CD14-positive monocyte (primary cell): ENCODE measurements around the gene IP6K2. TPM values are rescaled to one million over a fixed set of nuclear protein-coding genes. Genes with fewer than 3 reads are reported as not detected.

Experiments
- DNase-seq, 3 donors: peaks; one replicate each; pipeline ENCODE4 v3.0.0-alpha.2; 2011 to 2022
- H2AFZ ChIP-seq: 2 replicates; pipeline ENCODE4 v1.6.0; 2012; ENCODE audit warnings: mild to moderate bottlenecking, low read depth, low read length, inconsistent platforms; ENCODE audit not compliant: insufficient read depth, poor library complexity, severe bottlenecking
- H3K27ac ChIP-seq, 2 donors: 1 replicate in 1 of 2; 2 replicates in 1 of 2; pipeline ENCODE4 v1.5.1; 2012 to 2013; ENCODE audit warnings: low read length in 2 of 2, control low read depth in 1 of 2, inconsistent platforms in 1 of 2, low read depth in 1 of 2, mild to moderate bottlenecking in 1 of 2
- H3K27me3 ChIP-seq, 2 donors: one replicate each; pipeline versions ENCODE4 v1.6.0 to v1.6.1; 2011 to 2013; ENCODE audit warnings: low read length in 2 of 2; ENCODE audit not compliant: control insufficient read depth in 2 of 2, insufficient read depth in 2 of 2
- H3K36me3 ChIP-seq, 2 donors: replicated peaks in 1 of 2; 1 replicate in 1 of 2; 2 replicates in 1 of 2; pipeline versions ENCODE4 v1.5.1 to v1.6.1; 2012 to 2013; ENCODE audit warnings: low read length in 2 of 2, control low read depth in 1 of 2, inconsistent platforms in 1 of 2, mild to moderate bottlenecking in 1 of 2; ENCODE audit not compliant: insufficient read depth in 2 of 2, control insufficient read depth in 1 of 2
- H3K4me1 ChIP-seq, 2 donors: 1 replicate in 1 of 2; 2 replicates in 1 of 2; pipeline versions ENCODE4 v1.5.1 to v1.6.1; 2012 to 2013; ENCODE audit warnings: low read length in 2 of 2, control low read depth in 1 of 2, inconsistent platforms in 1 of 2, mild to moderate bottlenecking in 1 of 2, moderate library complexity in 1 of 2; ENCODE audit not compliant: insufficient read depth in 2 of 2, control insufficient read depth in 1 of 2
- H3K4me2 ChIP-seq: replicated peaks from 2 replicates; pipeline ENCODE3; 2012; ENCODE audit warnings: low read length, moderate library complexity, mild to moderate bottlenecking; ENCODE audit not compliant: poor library complexity, severe bottlenecking; ENCODE audit errors: extremely low read depth
- H3K4me3 ChIP-seq, 3 experiments: fragments of 200-600 bp in 1 of 3; sonication (generic) in 1 of 3; replicated peaks in 1 of 3; 1 replicate in 2 of 3; 2 replicates in 1 of 3; pipeline ENCODE4 v1.5.1; 2011 to 2013; ENCODE audit warnings: low read length in 3 of 3, mild to moderate bottlenecking in 3 of 3, control low read depth in 2 of 3, low read depth in 2 of 3, inconsistent platforms in 1 of 3, moderate library complexity in 1 of 3
- H3K79me2 ChIP-seq: 2 replicates; pipeline ENCODE4 v1.6.0; 2012; ENCODE audit warnings: mild to moderate bottlenecking, control low read depth, inconsistent platforms, low read length, moderate library complexity; ENCODE audit not compliant: insufficient read depth
- H3K9ac ChIP-seq: 2 replicates; pipeline ENCODE4 v1.6.0; 2017; ENCODE audit warnings: low read length, mild to moderate bottlenecking; ENCODE audit not compliant: insufficient read depth, poor library complexity, severe bottlenecking
- H3K9me3 ChIP-seq, 2 donors: replicated peaks in 1 of 2; 1 replicate in 1 of 2; 2 replicates in 1 of 2; pipeline versions ENCODE4 v1.5.1 to v1.6.1; 2012 to 2013; ENCODE audit warnings: low read length in 2 of 2, control low read depth in 1 of 2; ENCODE audit not compliant: control insufficient read depth in 1 of 2, insufficient read depth in 1 of 2
- H4K20me1 ChIP-seq: 2 replicates; pipeline ENCODE4 v1.6.0; 2012; ENCODE audit warnings: mild to moderate bottlenecking, low read length, control low read depth, moderate library complexity; ENCODE audit not compliant: insufficient read depth
- H3K27ac Mint-ChIP-seq, 7 donors: one replicate each; pipeline ENCODE4 v1.8.0; 2020; ENCODE audit warnings: mild to moderate bottlenecking in 7 of 7, mixed read lengths in 7 of 7, moderate library complexity in 6 of 7, inconsistent platforms in 2 of 7
- H3K27me3 Mint-ChIP-seq, 3 donors: one replicate each; pipeline ENCODE4 v1.8.0; 2021 to 2022; ENCODE audit warnings: low read depth in 3 of 3, mild to moderate bottlenecking in 3 of 3, mixed read lengths in 3 of 3, moderate library complexity in 3 of 3, inconsistent platforms in 1 of 3
- H3K36me3 Mint-ChIP-seq, 2 donors: one replicate each; pipeline ENCODE4 v1.8.0; 2020; ENCODE audit warnings: mixed read lengths in 2 of 2, inconsistent platforms in 1 of 2, mild to moderate bottlenecking in 1 of 2
- H3K4me1 Mint-ChIP-seq: one replicate; pipeline ENCODE4 v1.8.0; 2020; ENCODE audit warnings: mild to moderate bottlenecking, mixed read lengths
- H3K4me3 Mint-ChIP-seq, 2 donors: one replicate each; pipeline ENCODE4 v1.8.0; 2020; ENCODE audit warnings: mild to moderate bottlenecking in 2 of 2, mixed read lengths in 2 of 2, moderate library complexity in 1 of 2
- H3K9me3 Mint-ChIP-seq, 7 donors: one replicate each; pipeline ENCODE4 v1.8.0; 2020 to 2022; ENCODE audit warnings: mixed read lengths in 7 of 7, mild to moderate bottlenecking in 6 of 7, moderate library complexity in 6 of 7, inconsistent platforms in 2 of 7
- CTCF ChIP-seq: fragments of 200-600 bp; IDR thresholded peaks from one replicate; pipeline ENCODE4 v1.8.0; 2022; ENCODE audit warnings: antibody characterized with exemption, mild to moderate bottlenecking
- WGBS: methylation state at CpG from one replicate; pipeline ENCODE4 v1.1.5; 2013; ENCODE audit warnings: missing lambda C conversion rate; ENCODE audit not compliant: insufficient coverage; 5-methylcytosine and 5-hydroxymethylcytosine counted together
- intact Hi-C, 2 donors: fragments of 100-400 bp; cut with micrococcal nuclease; formaldehyde crosslinking; loops; one replicate each; pipeline versions ENCODE4 v1.15.0 to v1.15.1; 2023
- polyA plus RNA-seq, 3 donors: library from polyadenylated mRNA; depleted of rRNA in 1 of 3; unstranded in 2 of 3; stranded (reverse) in 1 of 3; fragments of 300-500 nt in 2 of 3; fragments of >200 nt in 1 of 3; fragmentation: Illumina TruSeq in 2 of 3; gene quantifications; 1 replicate in 2 of 3; 2 replicates in 1 of 3; pipeline ENCODE4 v1.2.3, GENCODE V29; 2012 to 2021

IP6K2 gene
- polyA plus RNA-seq, 3 donors, result 16.5 to 53.8 (median 18.7) TPM

DNA sequence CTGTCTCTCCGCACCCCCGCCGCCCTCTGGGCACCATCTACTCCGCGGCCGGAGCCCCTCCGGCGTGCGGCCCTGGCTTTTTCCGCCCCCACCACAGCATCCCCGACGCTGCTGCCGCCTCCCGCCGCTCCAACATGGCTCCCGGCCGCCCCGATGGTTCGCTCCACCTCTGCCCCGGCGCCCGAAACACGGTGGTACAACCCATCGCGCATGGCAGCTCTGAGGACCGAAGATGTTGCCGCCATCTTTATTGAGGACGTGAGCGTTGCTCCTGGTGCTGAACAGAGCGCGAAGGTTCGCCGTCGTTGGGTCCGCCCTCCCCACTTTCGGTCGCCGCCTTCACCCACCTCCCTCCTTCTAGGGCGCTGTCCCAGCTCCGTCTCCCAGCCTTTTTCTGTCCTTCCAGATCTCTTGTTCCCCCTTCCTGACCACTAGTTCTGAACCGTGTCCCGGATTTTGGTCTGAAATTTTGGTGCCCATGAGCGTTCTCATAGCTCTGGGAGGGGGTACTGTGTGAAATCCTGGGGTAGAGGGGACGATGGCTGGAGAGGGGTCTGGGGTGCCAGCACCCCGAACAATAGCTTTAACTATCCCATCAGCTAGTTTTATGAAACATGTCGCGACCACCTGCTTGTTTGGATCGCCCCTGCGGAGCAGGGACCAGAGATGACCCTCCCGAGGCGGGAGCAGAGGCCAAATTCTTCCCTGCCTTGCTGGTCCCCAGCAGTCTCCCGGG is 54.1 kb downstream of the IP6K2 start, which contains the start of gene CELSR3:
Gene CELSR3, minus strand, starts transcription at position 134 of the 736 bp plus-strand sequence. CDS start 252 bp downstream, outside the sequence.
- peaks cover 17% of the 10 kb centered on the region for H3K4me1 Mint-ChIP-seq
- DNase-seq, result peak; percentile 45 to 69 (median 58)

More for the DNA sequence above, 54.1 kb downstream of the IP6K2 start, which contains the start of gene CELSR3:
- WGBS, result 3% methylated on average over 42 of the region's 52 CpGs
- Histone ChIP-seq H4K20me1 (peaks cover 4% of the 10 kb centered on the region), H3K9ac (peak within 1 kb of the TSS; percentile 65), H3K4me3 (peak within 1 kb of the TSS; percentile 44 to 77 (median 63)), H3K9me3 (peaks cover 9 to 17% of the 10 kb centered on the region in 2 donors), H2AFZ (peak within 1 kb of the TSS; percentile 64), H3K79me2 (no peaks in the 10 kb centered on the region), H3K27me3 (peaks cover 11 to 45% of the 10 kb centered on the region in 2 donors), H3K36me3 (no peaks in the 10 kb centered on the region), H3K27ac (peak within 1 kb of the TSS; percentile 69 to 72), H3K4me2 (peak within 1 kb of the TSS; percentile 78), H3K4me1 (peaks cover 20 to 33% of the 10 kb centered on the region in 2 donors)
- peaks cover 5 to 6% of the 10 kb centered on the region in 2 donors for H3K36me3 Mint-ChIP-seq
- no peak for TF ChIP-seq CTCF
- intact Hi-C loops, result no loop called here
- peaks cover 8 to 25% (median 17%) of the 10 kb centered on the region in 7 donors for H3K9me3 Mint-ChIP-seq
- peaks cover 38 to 54% (median 44%) of the 10 kb centered on the region in 3 donors for H3K27me3 Mint-ChIP-seq
- H3K4me3 Mint-ChIP-seq, result peak within 1 kb of the TSS; percentile 87 to 96
- peak within 1 kb of the TSS; percentile 78 to 93 (median 86) for H3K27ac Mint-ChIP-seq
